Measurements from ENCODE around the gene MACROD2.
"Not testable (repeated sequence)": the region's sequence is repeated elsewhere in the genome, so short reads cannot be mapped to it uniquely, and the experiment has no call there.

The MACROD2 gene

DNA sequence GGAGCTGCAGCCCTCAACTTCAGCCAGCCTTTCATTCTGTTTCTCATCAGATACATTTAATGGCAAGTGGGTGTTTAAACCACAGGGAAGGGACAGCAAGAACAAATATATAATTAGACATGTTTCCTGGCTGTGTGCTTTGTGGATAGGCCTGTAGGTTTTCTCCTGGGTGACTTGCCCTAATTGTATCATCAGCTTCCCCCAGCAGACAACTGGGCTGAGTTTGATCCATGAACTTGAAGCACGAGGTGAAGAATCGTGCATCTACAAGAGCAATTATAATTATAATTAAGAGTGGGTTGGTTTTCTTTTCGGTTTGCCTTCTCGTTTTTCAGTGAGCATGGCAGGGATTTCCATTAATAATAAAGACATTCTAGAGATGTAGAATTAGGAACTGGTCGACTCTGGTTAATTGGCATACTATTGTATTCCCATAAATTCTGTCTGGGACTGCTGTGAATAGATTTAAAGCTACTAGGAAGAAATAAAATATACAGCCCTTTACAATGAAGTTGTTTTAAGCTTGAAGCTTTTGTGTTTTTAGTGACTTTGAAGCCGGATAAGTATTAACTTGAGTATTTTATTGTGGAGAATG, 1525.7 kb downstream of the MACROD2 start:
- no peak overlapping the region for H3K27ac ChIP-seq
- TF ChIP-seq ZFX (IDR thresholded peaks at IDR 0.05) = no peak
- TF ChIP-seq, protein P1, sequence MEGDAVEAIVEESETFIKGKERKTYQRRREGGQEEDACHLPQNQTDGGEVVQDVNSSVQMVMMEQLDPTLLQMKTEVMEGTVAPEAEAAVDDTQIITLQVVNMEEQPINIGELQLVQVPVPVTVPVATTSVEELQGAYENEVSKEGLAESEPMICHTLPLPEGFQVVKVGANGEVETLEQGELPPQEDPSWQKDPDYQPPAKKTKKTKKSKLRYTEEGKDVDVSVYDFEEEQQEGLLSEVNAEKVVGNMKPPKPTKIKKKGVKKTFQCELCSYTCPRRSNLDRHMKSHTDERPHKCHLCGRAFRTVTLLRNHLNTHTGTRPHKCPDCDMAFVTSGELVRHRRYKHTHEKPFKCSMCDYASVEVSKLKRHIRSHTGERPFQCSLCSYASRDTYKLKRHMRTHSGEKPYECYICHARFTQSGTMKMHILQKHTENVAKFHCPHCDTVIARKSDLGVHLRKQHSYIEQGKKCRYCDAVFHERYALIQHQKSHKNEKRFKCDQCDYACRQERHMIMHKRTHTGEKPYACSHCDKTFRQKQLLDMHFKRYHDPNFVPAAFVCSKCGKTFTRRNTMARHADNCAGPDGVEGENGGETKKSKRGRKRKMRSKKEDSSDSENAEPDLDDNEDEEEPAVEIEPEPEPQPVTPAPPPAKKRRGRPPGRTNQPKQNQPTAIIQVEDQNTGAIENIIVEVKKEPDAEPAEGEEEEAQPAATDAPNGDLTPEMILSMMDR (conservative IDR thresholded peaks at IDR 0.05) = no peak

DNA sequence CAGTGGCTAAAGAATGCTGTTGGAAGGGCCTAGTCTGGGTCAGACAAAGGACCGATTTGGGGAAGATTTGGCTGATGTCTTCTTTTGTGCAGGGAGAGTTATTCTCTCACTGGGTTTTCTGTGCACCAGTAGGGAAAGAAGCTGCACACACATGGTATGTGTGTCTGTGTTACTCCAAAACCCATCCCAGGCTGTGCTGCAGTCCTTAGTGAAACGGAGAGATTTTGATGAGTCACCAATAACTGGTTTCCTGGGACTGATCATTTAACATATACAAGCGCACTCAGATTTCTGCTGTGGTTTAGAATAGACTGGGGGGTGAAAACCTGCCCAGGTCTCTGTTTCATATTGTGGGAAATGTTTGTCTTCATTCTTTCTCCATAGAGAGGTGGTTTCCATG, 1528.1 kb downstream of the MACROD2 start:
- no peak overlapping the region for H3K27ac ChIP-seq
- no peak for TF ChIP-seq ZFX (IDR thresholded peaks at IDR 0.05)
- TF ChIP-seq, protein P1 (conservative IDR thresholded peaks at IDR 0.05) = no peak

GRCh38 chr20:15528391-15529111, 1533.2 kb downstream of the MACROD2 start:
- H3K27ac ChIP-seq = no peak overlapping the region
- TF ChIP-seq ZFX (IDR thresholded peaks at IDR 0.05) = no peak
- TF ChIP-seq, protein P1 (conservative IDR thresholded peaks at IDR 0.05) = no peak

DNA sequence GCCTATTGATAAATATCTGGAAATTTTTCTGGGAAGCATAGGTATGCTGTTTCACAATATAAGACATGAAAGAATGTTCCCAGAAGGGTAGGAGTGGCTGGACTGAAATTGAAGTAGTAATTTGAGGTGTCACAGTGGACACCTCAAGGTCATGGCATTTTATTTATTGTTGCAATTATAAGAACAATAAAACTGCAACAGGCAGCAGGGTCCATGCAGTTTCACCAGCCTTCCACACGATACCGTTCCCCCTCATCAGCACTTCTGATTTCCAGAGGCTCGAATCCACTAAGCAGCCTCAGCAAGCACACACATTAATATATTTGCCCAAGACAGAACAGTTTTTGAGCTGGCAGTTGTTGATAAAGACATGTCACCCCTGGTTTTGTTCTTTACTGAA, 1540.5 kb downstream of the MACROD2 start:
- TF ChIP-seq, protein P1 (conservative IDR thresholded peaks at IDR 0.05) = no peak
- TF ChIP-seq ZFX (IDR thresholded peaks at IDR 0.05) = no peak

DNA sequence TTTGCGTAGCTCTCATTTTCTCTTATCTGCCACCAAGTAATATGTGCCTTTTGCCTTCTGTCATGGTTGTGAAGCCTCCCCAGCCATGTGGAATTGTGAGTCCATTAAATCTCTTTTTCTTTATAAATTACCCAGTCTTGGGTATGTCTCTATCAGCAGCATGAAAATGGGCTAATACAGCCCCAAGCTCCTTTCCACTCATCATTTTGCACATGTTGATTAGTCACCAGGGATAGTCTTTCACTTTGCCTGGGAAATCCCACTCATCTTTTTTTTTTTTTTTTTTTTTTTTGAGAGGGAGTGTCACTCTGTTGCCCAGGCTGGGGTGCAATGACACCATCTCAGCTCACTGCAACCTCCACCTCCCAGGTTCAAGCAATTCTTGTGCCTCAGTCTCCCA, 1541.9 kb downstream of the MACROD2 start:
- H3K27ac ChIP-seq = not testable (repeated sequence)

More for the DNA sequence above, 1540.5 kb downstream of the MACROD2 start:
- H3K27ac ChIP-seq = no peak overlapping the region

DNA sequence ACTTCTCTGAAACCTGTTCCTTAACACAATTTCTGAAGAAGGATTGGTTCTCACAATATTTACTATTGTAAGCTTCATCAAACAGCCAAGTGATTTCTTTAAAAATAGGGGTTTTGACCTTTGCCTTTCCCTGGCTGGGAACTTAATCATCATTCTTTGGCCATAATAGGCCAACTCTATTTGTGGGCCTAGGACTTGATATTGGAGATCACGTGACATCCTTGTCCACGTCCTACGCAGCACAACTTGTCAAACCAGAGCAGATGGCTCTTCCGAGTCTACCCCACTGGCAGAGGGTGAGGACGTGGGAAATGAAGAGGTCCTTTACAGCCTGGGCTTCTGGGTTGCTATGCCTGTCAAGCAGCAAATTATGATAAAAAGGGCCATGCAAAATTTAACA, 1547.3 kb downstream of the MACROD2 start:
- TF ChIP-seq ZFX (IDR thresholded peaks at IDR 0.05) = no peak
- TF ChIP-seq, protein P1 (conservative IDR thresholded peaks at IDR 0.05) = no peak
- no peak overlapping the region for H3K27ac ChIP-seq

DNA sequence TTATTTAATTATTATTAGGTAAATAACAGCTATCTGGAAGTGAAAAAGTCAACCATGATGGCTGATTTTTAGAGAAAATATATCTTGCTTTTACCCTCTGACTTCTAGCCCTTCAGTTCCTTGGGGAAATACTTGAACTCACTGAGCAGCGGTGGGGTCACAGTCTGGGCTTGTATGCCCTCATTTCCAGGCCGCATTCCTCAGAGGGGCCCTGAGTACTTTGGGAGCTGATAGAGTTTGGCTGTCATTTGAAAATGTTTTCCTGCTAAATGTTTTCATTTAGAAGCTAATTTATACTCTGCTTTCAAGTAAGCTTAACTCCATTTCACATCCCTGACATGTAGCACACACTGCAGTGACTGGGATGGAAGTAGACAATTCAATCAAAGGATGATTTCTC, 1549.4 kb downstream of the MACROD2 start:
- H3K27ac ChIP-seq = no peak overlapping the region
- TF ChIP-seq ZFX (IDR thresholded peaks at IDR 0.05) = no peak
- TF ChIP-seq, protein P1 (conservative IDR thresholded peaks at IDR 0.05) = no peak
